HL-60 (cell line): Measurements from ENCODE around the gene PTGR1.

ENCODE experiments used
- CTCF ChIP-seq: IDR thresholded peaks from one replicate; pipeline ENCODE4 v1.5.1; 2011; ENCODE audit warnings: low read length, control low read depth, inconsistent platforms; ENCODE audit not compliant: insufficient read depth
- GABPA ChIP-seq: IDR thresholded peaks from 2 replicates; pipeline ENCODE4 v1.6.1; 2012; ENCODE audit warnings: low read depth
- POLR2AphosphoS5 ChIP-seq: IDR thresholded peaks from 2 replicates; pipeline ENCODE4 v1.6.1; 2012; ENCODE audit warnings: low read depth
- SPI1 ChIP-seq: IDR thresholded peaks from 2 replicates; pipeline ENCODE4 v1.6.1; 2012; ENCODE audit warnings: low read depth, mild to moderate bottlenecking, borderline replicate concordance
- TF ChIP-seq, protein P1 (sequence below): IDR thresholded peaks from 2 replicates; pipeline ENCODE4 v1.6.1; 2012; ENCODE audit warnings: low read depth; ENCODE audit not compliant: insufficient replicate concordance

DNA sequence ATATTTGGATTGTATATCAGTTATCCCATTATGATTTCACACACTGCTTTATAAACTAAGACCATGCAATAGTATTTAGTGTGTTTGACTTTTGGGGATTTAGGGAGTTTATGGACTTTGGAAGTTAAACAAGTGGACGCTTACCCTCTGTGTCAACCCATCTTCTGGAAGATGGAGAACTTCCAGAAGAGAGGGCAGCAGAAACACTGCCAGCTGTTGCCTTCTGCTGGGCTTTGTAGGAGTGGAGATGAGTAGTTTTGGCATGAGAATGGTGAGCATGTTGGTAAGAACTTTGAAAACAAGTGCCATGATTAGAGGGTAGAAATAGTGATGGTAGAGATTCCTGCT is 33.9 kb upstream of the PTGR1 start:
- TF ChIP-seq CTCF = no peak
- no peak for TF ChIP-seq GABPA
- TF ChIP-seq SPI1 = no peak
- no peak for TF ChIP-seq POLR2AphosphoS5
- TF ChIP-seq, protein P1, sequence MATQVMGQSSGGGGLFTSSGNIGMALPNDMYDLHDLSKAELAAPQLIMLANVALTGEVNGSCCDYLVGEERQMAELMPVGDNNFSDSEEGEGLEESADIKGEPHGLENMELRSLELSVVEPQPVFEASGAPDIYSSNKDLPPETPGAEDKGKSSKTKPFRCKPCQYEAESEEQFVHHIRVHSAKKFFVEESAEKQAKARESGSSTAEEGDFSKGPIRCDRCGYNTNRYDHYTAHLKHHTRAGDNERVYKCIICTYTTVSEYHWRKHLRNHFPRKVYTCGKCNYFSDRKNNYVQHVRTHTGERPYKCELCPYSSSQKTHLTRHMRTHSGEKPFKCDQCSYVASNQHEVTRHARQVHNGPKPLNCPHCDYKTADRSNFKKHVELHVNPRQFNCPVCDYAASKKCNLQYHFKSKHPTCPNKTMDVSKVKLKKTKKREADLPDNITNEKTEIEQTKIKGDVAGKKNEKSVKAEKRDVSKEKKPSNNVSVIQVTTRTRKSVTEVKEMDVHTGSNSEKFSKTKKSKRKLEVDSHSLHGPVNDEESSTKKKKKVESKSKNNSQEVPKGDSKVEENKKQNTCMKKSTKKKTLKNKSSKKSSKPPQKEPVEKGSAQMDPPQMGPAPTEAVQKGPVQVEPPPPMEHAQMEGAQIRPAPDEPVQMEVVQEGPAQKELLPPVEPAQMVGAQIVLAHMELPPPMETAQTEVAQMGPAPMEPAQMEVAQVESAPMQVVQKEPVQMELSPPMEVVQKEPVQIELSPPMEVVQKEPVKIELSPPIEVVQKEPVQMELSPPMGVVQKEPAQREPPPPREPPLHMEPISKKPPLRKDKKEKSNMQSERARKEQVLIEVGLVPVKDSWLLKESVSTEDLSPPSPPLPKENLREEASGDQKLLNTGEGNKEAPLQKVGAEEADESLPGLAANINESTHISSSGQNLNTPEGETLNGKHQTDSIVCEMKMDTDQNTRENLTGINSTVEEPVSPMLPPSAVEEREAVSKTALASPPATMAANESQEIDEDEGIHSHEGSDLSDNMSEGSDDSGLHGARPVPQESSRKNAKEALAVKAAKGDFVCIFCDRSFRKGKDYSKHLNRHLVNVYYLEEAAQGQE = no peak
